ENCODE measurements around the gene NRIP2.

GRCh38 chr12:2829275-2829674 lies 5.6 kb downstream of the NRIP2 start:
- no peak for TF ChIP-seq ZNF274 (IDR thresholded peaks at IDR 0.05; ENCODE audit: low read depth, low read length)
- no peak for TF ChIP-seq YY1 (IDR thresholded peaks at IDR 0.05; ENCODE audit: insufficient read depth, insufficient read length)

Data from NT2/D1 (cell line).